ENCODE results near the gene RGS12.

The RGS12 gene

GRCh38 chr4:3324093-3324815 lies 31.4 kb downstream of the RGS12 start:
- no peak for FAIRE-seq
- DNase-seq (ENCODE audit: insufficient read length, low spot score) = no peak

GRCh38 chr4:3328814-3329663 lies 36.2 kb downstream of the RGS12 start:
- DNase-seq (ENCODE audit: insufficient read length, low spot score) = no peak
- FAIRE-seq = no peak

- FAIRE-seq (no peak), DNase-seq (ENCODE audit: insufficient read length, low spot score) (no peak)
Measured at GRCh38 chr4:3329887-3330286, 37.1 kb downstream of the RGS12 start.

GRCh38 chr4:3330707-3331106 lies 37.9 kb downstream of the RGS12 start:
- FAIRE-seq (no peak), DNase-seq (ENCODE audit: insufficient read length, low spot score) (no peak)

- no peak for DNase-seq (ENCODE audit: insufficient read length, low spot score)
Measured at GRCh38 chr4:3331511-3332394, 38.9 kb downstream of the RGS12 start.

GRCh38 chr4:3332498-3332897 lies 39.7 kb downstream of the RGS12 start:
- no peak for FAIRE-seq

More at GRCh38 chr4:3331511-3332394, 38.9 kb downstream of the RGS12 start:
- no peak for FAIRE-seq

GRCh38 chr4:3334316-3334715 lies 41.5 kb downstream of the RGS12 start:
- FAIRE-seq = no peak

More at GRCh38 chr4:3332498-3332897, 39.7 kb downstream of the RGS12 start:
- no peak for DNase-seq (ENCODE audit: insufficient read length, low spot score)

GRCh38 chr4:3335385-3335784 lies 42.6 kb downstream of the RGS12 start:
- no peak for FAIRE-seq
- DNase-seq (ENCODE audit: insufficient read length, low spot score) = no peak

More at GRCh38 chr4:3334316-3334715, 41.5 kb downstream of the RGS12 start:
- no peak for DNase-seq (ENCODE audit: insufficient read length, low spot score)

GRCh38 chr4:3335982-3336381 lies 43.2 kb downstream of the RGS12 start:
- no peak for DNase-seq (ENCODE audit: insufficient read length, low spot score)
- no peak for FAIRE-seq

- no peak for FAIRE-seq
- no peak for DNase-seq (ENCODE audit: insufficient read length, low spot score)
Measured at GRCh38 chr4:3336382-3337356, 43.8 kb downstream of the RGS12 start.

- FAIRE-seq = no peak
Measured at GRCh38 chr4:3337357-3337732, 44.5 kb downstream of the RGS12 start.

GRCh38 chr4:3337811-3338210 lies 45.0 kb downstream of the RGS12 start:
- DNase-seq (ENCODE audit: insufficient read length, low spot score) = no peak
- no peak for FAIRE-seq

More at GRCh38 chr4:3337357-3337732, 44.5 kb downstream of the RGS12 start:
- no peak for DNase-seq (ENCODE audit: insufficient read length, low spot score)

GRCh38 chr4:3338321-3338838 lies 45.6 kb downstream of the RGS12 start:
- DNase-seq (ENCODE audit: insufficient read length, low spot score) (no peak), FAIRE-seq (no peak)

- no peak for DNase-seq (ENCODE audit: insufficient read length, low spot score)
- FAIRE-seq = no peak
Measured at GRCh38 chr4:3338976-3339531, 46.2 kb downstream of the RGS12 start.

GRCh38 chr4:3339577-3339976 lies 46.8 kb downstream of the RGS12 start:
- FAIRE-seq (no peak), DNase-seq (ENCODE audit: insufficient read length, low spot score) (no peak)

- no peak for FAIRE-seq
- no peak for DNase-seq (ENCODE audit: insufficient read length, low spot score)
Measured at GRCh38 chr4:3340038-3340699, 47.3 kb downstream of the RGS12 start.

- FAIRE-seq (no peak), DNase-seq (ENCODE audit: insufficient read length, low spot score) (no peak)
Measured at GRCh38 chr4:3340700-3341083, 47.9 kb downstream of the RGS12 start.

- FAIRE-seq (no peak), DNase-seq (ENCODE audit: insufficient read length, low spot score) (no peak)
Measured at GRCh38 chr4:3341760-3342159, 48.9 kb downstream of the RGS12 start.
